Activated naive CD4-positive, alpha-beta T cell treated with anti-CD3 and anti-CD28 coated beads, Interleukin-2, amount 10 ng/mL, durations not matched to agents 7 days and 5 days (primary cell): ENCODE results near the gene PROC.

Source experiments
- CTCF ChIA-PET: fragments of 350-600 bp; sonication (Branson Sonifier 250); formaldehyde crosslinking; loops from one replicate; lab custom pipeline; 2021; ENCODE audit warnings: antibody characterized with exemption; lab: Charles Lee
- DNase-seq: peaks from one replicate; pipeline ENCODE4 v3.0.0-alpha.2; 2020
- H3K27ac Mint-ChIP-seq: one replicate; pipeline ENCODE4 v1.8.0; 2021; ENCODE audit warnings: mild to moderate bottlenecking, moderate library complexity, mixed read lengths
- H3K27me3 Mint-ChIP-seq: one replicate; pipeline ENCODE4 v1.8.0; 2021; ENCODE audit warnings: mild to moderate bottlenecking, mixed read lengths
- H3K36me3 Mint-ChIP-seq: one replicate; pipeline ENCODE4 v1.8.0; 2021; ENCODE audit warnings: mixed read lengths
- H3K4me1 Mint-ChIP-seq: one replicate; pipeline ENCODE4 v1.8.0; 2021; ENCODE audit warnings: mixed read lengths
- H3K4me3 Mint-ChIP-seq: one replicate; pipeline ENCODE4 v1.8.0; 2021; ENCODE audit warnings: mild to moderate bottlenecking, moderate library complexity, mixed read lengths
- H3K9me3 Mint-ChIP-seq: one replicate; pipeline ENCODE4 v1.8.0; 2021; ENCODE audit warnings: mixed read lengths

The PROC gene

DNA sequence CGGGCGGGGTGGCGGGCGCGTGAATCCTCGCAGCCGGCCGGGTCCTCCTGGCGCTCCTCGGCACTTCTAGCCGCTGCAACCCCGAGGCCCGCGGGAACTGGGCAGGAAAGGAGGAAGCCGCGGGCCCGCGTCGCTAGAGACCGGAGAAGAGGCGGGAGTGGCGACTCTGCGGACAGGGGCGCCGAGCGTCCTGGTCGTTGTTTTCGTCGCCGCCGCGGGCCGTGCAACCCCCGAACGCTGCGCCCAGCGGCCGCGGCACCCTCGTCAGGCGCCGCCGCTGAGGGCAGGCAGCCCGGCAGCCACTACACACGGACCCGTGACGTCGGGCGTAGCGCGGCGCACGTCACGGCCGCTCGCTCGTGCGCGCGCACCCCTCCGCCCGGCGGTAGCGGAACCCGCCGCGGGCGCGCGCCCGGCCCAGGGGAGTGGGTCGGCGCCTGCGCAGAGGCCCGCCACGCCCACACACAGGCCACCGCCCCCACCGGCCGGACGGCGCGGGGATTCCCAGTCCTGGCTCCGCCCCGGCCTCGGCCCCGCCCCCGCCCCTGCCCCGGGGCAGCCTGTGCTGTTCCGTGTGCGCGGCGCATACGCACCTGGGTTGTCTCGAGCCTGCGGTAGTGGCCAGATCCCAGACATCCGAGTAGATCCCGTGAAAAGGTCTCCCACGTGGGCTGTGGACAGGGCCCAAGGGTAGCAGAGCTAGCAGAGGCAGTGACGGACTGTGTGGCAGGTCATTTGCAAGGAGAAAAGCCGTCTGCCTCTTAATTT, 30.4 kb upstream of the PROC start, which contains the start of gene MAP3K2:
Gene MAP3K2, minus strand, starts transcription at position 321 of the 768 bp plus-strand sequence. CDS start 44,846 bp downstream, outside the sequence.
- Mint-ChIP-seq H3K36me3 (peaks cover 10% of the 10 kb centered on the region), H3K27ac (peak within 1 kb of the TSS; percentile 93), H3K27me3 (no peaks in the 10 kb centered on the region), H3K9me3 (no peaks in the 10 kb centered on the region), H3K4me3 (peak within 1 kb of the TSS; percentile 93), H3K4me1 (peaks cover 58% of the 10 kb centered on the region)
- CTCF ChIA-PET: interaction anchor here (1.1 to 2.3 kb wide), 4 partner anchors 23 to 28 kb away, joined by 4 to 16 read pairs (median 4); no protein-coding TSS in a partner anchor
- DNase-seq: peak; percentile 94

DNA sequence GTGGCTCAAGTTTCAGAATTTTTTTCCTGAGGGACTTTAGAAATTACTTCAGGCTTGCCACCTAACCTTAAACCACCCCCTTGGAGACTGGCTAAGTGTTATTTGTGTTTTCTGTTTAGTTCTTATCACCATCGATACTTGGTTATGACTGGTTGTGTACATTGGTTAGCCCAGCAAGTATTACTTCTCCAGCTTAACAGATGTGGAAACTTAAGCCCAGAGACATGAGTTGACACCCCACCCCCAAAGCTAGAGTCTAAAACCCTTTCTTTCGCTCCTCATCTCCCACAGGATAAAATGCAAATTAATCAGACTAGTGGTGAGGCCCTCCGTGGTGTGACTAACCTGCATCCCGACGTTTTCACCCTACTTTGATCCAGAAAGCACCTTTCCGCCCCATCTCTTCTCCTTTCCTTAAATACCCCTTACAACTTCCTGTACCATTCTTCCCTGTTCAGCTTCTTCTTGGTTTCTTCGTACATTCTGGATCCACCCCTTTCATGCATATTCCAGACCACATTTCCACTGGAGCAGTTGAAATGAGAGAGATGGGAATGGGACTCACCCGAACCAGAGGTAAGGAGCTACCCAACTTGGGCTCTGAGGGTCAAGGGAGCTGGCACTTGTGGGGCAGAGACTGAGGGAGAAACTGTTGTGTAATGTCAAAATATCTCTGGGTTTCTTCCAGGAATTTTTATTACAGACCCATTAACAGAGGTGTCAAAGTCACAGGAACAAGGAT, 29.6 kb upstream of the PROC start:
- DNase-seq: no peak

DNA sequence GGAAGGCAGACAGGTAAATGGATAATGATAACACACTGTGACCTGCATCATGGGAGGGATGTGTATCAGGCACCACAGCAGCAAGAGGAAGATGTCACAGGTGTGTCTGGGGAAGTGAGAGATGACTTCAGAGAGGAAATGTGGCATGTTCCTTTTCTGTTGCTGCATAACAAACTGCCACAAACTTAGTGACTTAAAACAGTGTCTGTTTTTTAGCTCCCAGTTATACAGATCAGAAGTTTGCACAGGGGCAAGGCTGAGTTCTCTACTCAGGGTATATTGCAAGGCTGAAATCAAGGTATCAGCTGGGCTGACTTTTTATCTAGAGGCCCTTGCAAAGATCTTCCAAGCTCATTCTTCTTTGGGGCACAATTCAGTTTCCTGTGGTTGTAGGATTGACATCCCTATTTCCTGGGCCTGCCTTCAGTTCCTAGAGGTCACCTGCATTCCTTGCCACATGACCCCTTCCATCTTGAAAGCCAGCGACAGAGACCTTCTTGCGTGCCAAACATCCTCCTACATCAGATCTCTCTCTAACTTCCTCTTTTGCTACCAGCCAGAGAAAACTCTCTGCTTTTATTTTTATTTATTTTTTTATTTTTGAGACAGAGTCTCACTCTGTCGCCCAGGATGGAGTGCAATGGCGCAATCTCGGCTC, 28.3 kb upstream of the PROC start:
- peak; percentile 33 for DNase-seq
- Mint-ChIP-seq H3K36me3 (peaks cover 2% of the 10 kb centered on the region), H3K27me3 (no peaks in the 10 kb centered on the region), H3K9me3 (no peaks in the 10 kb centered on the region), H3K4me3 (no peak overlapping the region), H3K4me1 (peaks cover 50% of the 10 kb centered on the region), H3K27ac (peak overlapping the region; percentile 90)
- CTCF ChIA-PET: interaction anchor here (2.3 kb wide), 1 partner anchor 26 kb away, joined by 16 read pairs; no protein-coding TSS in a partner anchor

More for the DNA sequence above, 29.6 kb upstream of the PROC start:
- CTCF ChIA-PET: interaction anchor here (1.1 to 2.3 kb wide), 3 partner anchors 22 to 27 kb away, joined by 4 to 16 read pairs (median 4); no protein-coding TSS in a partner anchor
- no peaks in the 10 kb centered on the region for H3K27me3 Mint-ChIP-seq
- peak overlapping the region; percentile 75 for H3K4me3 Mint-ChIP-seq
- H3K36me3 Mint-ChIP-seq: peaks cover 5% of the 10 kb centered on the region
- no peaks in the 10 kb centered on the region for H3K9me3 Mint-ChIP-seq
- peaks cover 56% of the 10 kb centered on the region for H3K4me1 Mint-ChIP-seq
- peak overlapping the region; percentile 91 for H3K27ac Mint-ChIP-seq

DNA sequence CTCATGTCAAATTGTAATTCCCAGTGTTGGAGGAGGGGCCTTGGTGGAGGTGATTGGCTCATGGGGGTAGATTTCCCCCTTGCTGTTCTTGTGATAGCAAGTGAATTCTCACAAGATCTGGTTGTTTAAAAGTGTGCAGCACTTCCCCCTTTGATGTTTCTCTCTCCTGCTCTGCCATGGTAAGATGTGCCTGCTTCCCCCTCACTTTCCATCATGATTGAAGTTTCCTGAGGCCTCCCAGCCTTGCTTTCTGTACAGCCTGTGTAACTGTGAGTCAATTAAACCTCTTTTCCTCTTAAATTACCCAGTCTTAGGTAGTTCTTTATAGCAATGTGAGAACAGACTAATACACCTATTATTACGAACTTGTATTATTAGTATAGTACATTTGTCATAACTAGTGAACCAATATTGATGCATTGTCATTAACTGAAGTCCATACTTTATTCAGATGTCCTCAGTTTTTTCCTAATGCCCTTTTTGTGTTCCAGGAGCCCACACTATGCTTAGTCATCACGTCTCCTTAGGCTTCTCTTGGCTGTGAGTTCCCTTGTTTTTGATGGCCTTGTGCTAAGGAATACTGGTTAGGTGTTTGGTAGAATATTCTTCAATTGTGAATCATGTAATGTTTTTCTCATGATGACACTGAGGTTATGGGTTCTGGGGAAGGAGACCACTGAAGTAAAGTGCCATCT, 25.9 kb upstream of the PROC start:
- peaks cover under 1% of the 10 kb centered on the region for H3K27me3 Mint-ChIP-seq
- H3K9me3 Mint-ChIP-seq: no peaks in the 10 kb centered on the region
- CTCF ChIA-PET: no interaction called here
- no peak for DNase-seq
- no peak overlapping the region for H3K4me3 Mint-ChIP-seq
- H3K27ac Mint-ChIP-seq: no peak overlapping the region
- peaks cover 2% of the 10 kb centered on the region for H3K36me3 Mint-ChIP-seq
- H3K4me1 Mint-ChIP-seq: peaks cover 30% of the 10 kb centered on the region

DNA sequence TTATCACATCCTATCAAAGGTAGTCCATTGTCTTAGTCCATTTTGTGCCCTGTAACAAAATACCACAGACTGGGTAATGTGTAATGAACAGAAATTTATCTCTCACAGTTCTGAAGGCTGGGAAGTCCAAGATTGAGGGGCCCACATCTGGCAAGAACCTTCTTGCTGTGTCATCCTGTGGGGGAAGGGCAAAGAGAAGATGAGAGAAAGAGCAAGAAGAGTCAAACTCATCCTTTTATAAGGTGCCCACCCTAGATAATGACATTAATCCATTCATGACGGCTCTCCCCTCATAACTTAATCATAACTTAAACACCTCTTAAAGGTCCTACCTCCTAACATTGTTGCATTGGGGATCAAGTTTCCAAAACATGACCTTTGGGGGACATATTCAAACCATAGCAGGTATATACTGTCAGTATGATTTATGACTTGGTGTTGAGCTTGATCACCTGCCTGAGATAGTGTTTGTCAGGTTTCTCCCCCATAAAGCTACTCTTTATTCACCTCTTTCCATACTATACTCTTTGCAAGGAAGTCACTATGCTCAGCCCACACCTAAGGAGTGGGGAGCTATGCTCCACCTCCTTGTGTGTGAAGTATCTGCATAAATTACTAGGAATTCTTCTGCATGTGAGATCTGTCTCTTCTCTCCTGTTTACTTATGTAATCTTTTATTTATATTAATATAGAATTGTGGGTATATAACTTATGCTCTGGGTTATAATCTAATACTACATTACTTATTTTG, 25.2 kb upstream of the PROC start:
- H3K36me3 Mint-ChIP-seq: peaks cover 2% of the 10 kb centered on the region
- no peak overlapping the region for H3K27ac Mint-ChIP-seq
- DNase-seq: no peak
- no peaks in the 10 kb centered on the region for H3K9me3 Mint-ChIP-seq
- H3K4me3 Mint-ChIP-seq: no peak overlapping the region
- H3K27me3 Mint-ChIP-seq: peaks cover 8% of the 10 kb centered on the region
- peaks cover 34% of the 10 kb centered on the region for H3K4me1 Mint-ChIP-seq
- CTCF ChIA-PET: interaction anchor here (1.5 kb wide), 1 partner anchor 23 kb away, joined by 3 read pairs; no protein-coding TSS in a partner anchor

DNA sequence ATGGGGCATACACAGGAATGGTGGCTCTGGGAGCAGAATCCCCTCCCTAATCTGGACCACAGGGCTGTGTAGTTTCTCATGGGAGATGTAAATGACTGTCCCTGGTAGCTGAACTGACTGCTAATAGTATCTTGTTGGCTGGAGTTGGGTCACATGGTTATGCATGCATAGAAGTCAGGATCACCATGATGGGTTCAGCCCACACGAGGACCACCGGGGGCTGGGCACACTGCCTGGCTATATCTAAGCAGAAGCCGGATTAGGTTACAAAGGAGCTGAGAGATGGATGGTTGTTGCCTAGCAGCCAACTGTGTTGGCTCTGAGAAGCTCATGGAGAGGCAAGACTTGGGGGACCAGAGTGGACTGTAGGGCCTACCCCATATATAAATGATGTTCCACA, 23.7 kb upstream of the PROC start:
- DNase-seq: no peak
- peaks cover 24% of the 10 kb centered on the region for H3K4me1 Mint-ChIP-seq
- CTCF ChIA-PET: interaction anchor here (0.6 to 1.5 kb wide), 2 partner anchors 16 to 22 kb away, joined by 3 read pairs; no protein-coding TSS in a partner anchor
- H3K27me3 Mint-ChIP-seq: peaks cover 13% of the 10 kb centered on the region
- peaks cover 2% of the 10 kb centered on the region for H3K36me3 Mint-ChIP-seq
- no peaks in the 10 kb centered on the region for H3K9me3 Mint-ChIP-seq
- no peak overlapping the region for H3K4me3 Mint-ChIP-seq
- no peak overlapping the region for H3K27ac Mint-ChIP-seq

DNA sequence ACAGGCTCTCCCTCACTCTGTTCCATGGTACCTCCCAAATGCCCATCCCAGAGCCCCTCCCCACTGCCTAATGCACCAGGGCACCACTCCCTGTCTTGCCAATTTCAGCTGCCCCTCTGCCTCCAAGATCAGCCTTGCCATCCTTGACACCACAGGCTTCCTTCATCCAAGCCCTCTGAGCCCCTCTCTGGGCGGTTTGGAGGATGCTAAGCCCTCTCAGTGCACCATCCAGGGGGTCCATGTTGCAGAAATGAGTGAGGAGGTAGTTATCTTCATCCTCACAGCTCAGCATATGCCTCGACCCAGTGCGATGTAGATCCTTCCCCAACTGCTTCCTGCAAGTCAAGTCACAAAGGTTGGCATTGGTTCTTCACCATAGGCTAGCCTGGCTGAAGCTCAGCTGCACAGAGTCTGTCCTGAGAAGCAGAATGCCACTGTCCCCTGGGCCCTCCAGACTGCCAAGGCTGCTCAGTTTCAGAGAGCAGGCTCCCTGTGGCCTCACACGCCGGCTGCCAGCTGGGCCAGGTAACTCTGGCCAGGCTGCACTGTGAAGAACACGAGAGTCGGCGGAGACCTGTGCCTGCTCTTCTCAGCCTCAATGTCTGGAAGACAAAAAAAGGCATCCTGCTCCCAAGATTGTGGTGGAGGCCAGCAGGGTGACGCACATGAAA, 20.5 kb upstream of the PROC start:
- Mint-ChIP-seq H3K27me3 (peaks cover 25% of the 10 kb centered on the region), H3K36me3 (peaks cover 2% of the 10 kb centered on the region), H3K4me3 (no peak overlapping the region), H3K27ac (no peak overlapping the region), H3K4me1 (peaks cover 10% of the 10 kb centered on the region), H3K9me3 (no peaks in the 10 kb centered on the region)
- CTCF ChIA-PET: no interaction called here
- DNase-seq: no peak

DNA sequence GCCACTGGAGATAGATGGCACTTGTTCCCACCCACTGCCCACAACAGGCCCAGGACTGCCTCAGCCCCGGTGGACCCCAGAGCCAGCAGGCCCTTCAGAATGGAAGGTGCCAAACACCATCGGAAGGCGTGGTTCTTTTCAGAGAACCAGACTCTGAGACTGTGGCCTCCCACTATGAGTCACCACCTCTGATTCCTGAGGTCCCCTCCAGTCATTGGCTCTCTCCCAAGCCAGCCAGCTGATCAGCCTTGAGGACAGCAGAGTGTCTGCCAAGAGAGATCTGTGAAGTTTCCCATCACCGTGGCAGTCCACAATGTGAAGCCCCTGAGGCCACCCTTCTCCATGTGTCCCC, 20.0 kb upstream of the PROC start:
- no peak overlapping the region for H3K4me3 Mint-ChIP-seq
- H3K9me3 Mint-ChIP-seq: no peaks in the 10 kb centered on the region
- CTCF ChIA-PET: interaction anchor here (1.3 kb wide), 1 partner anchor 18 kb away, joined by 4 read pairs; no protein-coding TSS in a partner anchor
- DNase-seq: peak; percentile 55
- H3K4me1 Mint-ChIP-seq: peaks cover 9% of the 10 kb centered on the region
- peaks cover 28% of the 10 kb centered on the region for H3K27me3 Mint-ChIP-seq
- H3K36me3 Mint-ChIP-seq: peaks cover 2% of the 10 kb centered on the region
- H3K27ac Mint-ChIP-seq: no peak overlapping the region

DNA sequence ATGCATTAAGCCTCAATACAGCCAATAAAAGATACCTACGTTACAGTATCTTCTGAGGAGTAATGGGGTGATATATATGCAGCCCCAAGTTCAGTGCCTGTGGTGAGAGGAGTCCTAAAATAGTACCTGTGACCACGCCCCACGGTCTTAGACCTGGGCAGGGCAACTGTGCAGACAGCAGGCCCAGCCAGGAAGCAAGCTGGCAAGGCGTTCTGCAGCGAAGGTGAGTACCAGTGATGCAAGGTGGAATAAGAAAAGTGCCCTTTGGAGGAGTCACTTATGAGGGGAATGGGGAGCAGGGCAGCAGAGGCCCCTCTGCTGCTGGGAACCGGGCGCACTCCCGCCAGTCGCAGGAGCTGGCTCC, 17.7 kb upstream of the PROC start:
- CTCF ChIA-PET: no interaction called here
- no peak for DNase-seq
- H3K4me1 Mint-ChIP-seq: peaks cover 9% of the 10 kb centered on the region
- no peaks in the 10 kb centered on the region for H3K36me3 Mint-ChIP-seq
- no peak overlapping the region for H3K4me3 Mint-ChIP-seq
- peaks cover 45% of the 10 kb centered on the region for H3K27me3 Mint-ChIP-seq
- H3K9me3 Mint-ChIP-seq: no peaks in the 10 kb centered on the region
- H3K27ac Mint-ChIP-seq: no peak overlapping the region

DNA sequence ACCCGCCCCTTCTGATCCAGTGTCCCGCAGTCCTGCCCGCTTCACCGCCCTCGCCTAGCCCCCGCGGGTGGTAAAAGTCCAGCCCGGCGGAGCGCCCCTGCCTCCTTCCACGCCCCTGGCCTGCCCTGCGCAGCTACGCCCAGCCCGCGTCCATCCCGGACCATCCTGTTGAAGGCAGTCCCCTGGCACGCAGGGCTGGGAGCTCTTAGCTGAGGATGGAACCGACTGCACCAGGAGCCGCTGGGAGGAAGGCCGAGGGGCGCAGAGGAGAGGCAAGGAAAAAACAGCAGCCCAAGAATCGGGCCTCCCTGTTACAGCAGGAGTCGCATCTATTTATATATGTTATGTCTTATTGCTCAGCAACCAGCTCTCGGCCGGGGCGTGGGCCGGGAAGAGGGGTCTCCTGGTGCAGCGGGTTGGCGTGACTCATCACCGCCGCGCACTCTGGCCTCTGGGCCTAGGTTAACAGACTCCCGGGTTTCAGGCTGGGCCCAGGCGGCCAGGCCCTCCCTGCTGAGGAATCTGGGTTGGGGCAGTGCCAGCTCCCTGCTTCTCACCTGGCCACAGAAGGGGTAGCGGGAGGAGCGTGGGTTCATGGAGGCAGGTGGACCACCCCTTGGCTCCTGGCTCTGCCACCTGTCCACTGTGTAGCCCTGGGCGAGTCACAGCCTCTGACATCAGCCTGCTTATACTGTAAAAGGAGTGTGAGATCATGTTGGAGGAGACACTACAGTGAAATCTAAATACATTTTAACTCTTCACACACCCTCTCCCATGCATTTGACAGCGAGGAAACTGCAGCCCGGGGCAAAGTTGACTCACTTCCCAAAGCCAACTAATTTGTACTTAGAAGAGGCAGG, 17.1 kb upstream of the PROC start:
- DNase-seq: no peak
- no peaks in the 10 kb centered on the region for H3K36me3 Mint-ChIP-seq
- peaks cover 9% of the 10 kb centered on the region for H3K4me1 Mint-ChIP-seq
- H3K27me3 Mint-ChIP-seq: peaks cover 51% of the 10 kb centered on the region
- no peak overlapping the region for H3K4me3 Mint-ChIP-seq
- no peak overlapping the region for H3K27ac Mint-ChIP-seq
- CTCF ChIA-PET: interaction anchor here (2.1 kb wide), 1 partner anchor 15 kb away, joined by 5 read pairs; no protein-coding TSS in a partner anchor
- no peaks in the 10 kb centered on the region for H3K9me3 Mint-ChIP-seq

DNA sequence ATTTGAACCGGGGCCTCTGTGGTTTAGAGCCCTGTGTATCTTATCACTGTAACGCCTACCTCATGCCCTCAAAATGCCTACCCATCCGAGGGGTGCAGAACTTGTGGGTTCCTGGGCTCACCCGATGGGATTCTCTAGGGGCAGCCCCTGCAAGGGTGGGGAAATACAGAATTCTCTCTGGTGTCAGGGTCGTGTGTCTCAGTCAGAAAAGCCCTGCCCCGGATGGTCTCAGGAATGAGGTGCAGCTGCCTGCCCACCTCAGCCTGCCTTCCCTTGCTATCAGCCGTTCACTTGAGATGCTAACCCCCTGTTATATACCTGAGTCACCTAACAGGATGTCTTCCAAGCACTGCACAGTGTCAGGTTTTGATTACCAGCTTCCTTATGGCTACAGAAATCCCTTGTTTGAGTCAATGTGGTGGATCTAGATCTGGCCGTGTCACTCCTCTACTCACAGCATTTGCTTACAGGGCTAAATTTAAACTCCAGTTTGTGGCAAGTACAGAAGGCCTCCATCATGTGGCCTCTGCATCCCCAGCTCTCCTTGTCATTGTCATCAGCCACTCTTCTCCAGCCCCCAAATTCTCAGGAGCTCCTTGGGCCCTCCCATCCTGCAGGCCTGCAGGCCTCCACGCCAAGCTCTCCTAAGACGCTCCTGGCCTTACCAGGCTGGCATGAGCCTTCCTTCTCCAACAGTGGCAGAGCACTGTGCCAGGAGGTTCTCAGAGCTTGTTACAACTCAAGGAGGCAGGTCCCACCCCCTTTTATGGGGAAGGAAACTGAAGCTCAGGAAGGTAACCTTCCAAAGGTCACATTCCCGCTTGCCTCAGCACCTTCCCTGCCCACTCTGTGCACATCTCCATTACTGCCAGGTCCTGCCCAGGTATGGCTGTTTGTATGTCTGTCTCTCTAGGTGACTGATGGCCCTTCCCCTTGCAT, 16.2 kb upstream of the PROC start:
- Mint-ChIP-seq H3K27ac (no peak overlapping the region), H3K27me3 (peaks cover 55% of the 10 kb centered on the region), H3K36me3 (no peaks in the 10 kb centered on the region), H3K9me3 (no peaks in the 10 kb centered on the region), H3K4me3 (no peak overlapping the region), H3K4me1 (peaks cover 9% of the 10 kb centered on the region)
- DNase-seq: no peak
- CTCF ChIA-PET: interaction anchor here (2.1 kb wide), 1 partner anchor 14 kb away, joined by 5 read pairs; no protein-coding TSS in a partner anchor
